PFSK-1 (cell line): ENCODE data around the gene BCAS1.

ENCODE experiments used
- POLR2AphosphoS5 ChIP-seq: IDR thresholded peaks from 2 replicates; pipeline ENCODE4 v1.6.1; 2012; ENCODE audit warnings: low read depth, mild to moderate bottlenecking, control low read depth, low read length, moderate library complexity
- REST ChIP-seq, 2 experiments: IDR thresholded peaks; 2 replicates each; pipeline versions ENCODE4 v1.6.1 to v1.8.0; 2011 to 2012; ENCODE audit warnings: low read depth in 2 of 2, low read length in 2 of 2, control low read depth in 1 of 2, inconsistent platforms in 1 of 2, mild to moderate bottlenecking in 1 of 2, moderate library complexity in 1 of 2; ENCODE audit not compliant: insufficient read depth in 1 of 2
- SIN3A ChIP-seq: IDR thresholded peaks from 2 replicates; pipeline ENCODE4 v1.6.1; 2012; ENCODE audit warnings: mild to moderate bottlenecking, low read length, moderate library complexity, borderline replicate concordance; ENCODE audit not compliant: insufficient read depth
- TAF1 ChIP-seq: IDR thresholded peaks from 2 replicates; pipeline ENCODE4 v1.6.1; 2012; ENCODE audit warnings: low read length, control low read depth, borderline replicate concordance; ENCODE audit not compliant: insufficient read depth

DNA sequence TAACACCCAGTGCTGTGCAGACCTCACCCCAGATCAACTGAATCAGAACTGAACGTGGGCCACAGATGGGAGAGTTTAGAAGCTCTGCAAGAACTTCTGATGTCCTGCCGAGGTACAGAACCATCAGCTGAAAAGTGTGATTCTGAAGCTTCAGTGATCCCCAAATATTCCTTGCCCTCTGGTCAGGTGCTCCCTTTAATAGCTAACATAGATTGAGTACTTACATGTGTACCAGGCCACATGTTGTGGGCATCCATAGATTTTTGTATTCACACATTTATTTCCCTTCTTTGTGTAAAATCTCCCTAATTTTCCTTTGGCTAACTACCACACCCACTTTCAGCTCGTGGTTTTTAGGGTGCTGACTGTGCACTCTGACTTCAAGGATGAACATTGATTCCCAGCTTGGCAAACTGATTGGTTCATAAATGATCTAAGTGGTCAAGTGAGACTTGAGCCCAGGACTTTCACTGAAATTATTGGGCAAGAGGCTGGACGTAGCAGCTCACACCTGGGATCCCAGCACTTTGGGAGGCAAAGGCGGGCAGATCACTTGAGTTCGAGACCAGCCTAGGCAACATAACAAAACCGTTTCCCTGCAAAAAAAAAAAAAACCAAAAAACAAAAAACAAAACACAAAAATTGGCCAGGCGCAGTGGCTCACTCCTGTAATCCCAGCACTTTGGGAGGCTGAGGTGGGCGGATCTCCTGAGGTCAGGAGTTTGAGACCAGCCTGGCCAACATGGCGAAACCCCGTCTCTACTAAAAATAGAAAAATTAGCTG lies 162.2 kb downstream of the BCAS1 start:
- TF ChIP-seq POLR2AphosphoS5, result no peak
- no peak for TF ChIP-seq TAF1
- no peak for TF ChIP-seq REST (IDR thresholded peaks at IDR 0.05; ENCODE audit: insufficient read depth in 1 of 2, low read depth in 2 of 2, low read length in 2 of 2)
- no peak for TF ChIP-seq SIN3A
